Measurements from ENCODE around the gene TRIM9.
"Not testable (repeated sequence)": the region's sequence is repeated elsewhere in the genome, so short reads cannot be mapped to it uniquely, and the experiment has no call there.

The TRIM9 gene

DNA sequence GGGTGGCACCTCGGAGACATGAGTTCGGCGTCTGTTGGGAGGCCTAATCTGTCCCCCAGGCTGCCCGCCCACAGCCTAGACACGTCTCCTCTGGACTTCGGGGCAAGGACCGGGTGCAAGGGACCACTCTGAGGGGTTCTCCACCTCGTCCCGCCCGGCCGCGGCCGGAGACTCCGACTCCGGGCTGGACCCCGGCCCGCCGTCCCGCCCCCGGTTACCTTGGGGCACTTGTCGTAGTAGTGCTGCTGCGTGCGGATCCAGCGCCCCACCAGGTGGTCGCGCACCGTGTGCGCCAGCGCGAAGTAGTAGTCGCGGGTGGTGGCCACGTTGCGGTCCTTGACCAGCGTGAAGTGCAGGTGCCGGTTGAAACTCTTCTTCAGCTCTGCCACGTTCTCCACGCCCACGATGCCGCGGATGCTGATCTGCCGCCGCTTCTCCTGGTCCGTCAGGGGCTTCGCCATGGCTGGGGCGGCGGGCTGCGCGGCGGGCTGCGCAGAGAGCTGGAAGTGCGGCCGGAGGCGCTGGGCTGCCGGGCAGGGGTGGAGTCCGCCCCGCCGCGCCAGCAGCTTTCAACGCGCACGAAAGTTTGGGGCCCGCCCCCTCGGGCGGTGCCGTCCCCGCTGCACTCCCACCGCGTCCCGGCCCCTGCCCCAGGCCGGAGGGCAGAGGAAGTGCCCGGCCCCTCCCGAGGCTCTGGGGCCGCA, 150.8 kb downstream of the TRIM9 start, which contains the start of gene PYGL:
TSS of gene PYGL (minus strand) at position 541 of the 704 bp plus-strand sequence. CDS start at position 461, 80 bp downstream.
- TF ChIP-seq, protein P1, sequence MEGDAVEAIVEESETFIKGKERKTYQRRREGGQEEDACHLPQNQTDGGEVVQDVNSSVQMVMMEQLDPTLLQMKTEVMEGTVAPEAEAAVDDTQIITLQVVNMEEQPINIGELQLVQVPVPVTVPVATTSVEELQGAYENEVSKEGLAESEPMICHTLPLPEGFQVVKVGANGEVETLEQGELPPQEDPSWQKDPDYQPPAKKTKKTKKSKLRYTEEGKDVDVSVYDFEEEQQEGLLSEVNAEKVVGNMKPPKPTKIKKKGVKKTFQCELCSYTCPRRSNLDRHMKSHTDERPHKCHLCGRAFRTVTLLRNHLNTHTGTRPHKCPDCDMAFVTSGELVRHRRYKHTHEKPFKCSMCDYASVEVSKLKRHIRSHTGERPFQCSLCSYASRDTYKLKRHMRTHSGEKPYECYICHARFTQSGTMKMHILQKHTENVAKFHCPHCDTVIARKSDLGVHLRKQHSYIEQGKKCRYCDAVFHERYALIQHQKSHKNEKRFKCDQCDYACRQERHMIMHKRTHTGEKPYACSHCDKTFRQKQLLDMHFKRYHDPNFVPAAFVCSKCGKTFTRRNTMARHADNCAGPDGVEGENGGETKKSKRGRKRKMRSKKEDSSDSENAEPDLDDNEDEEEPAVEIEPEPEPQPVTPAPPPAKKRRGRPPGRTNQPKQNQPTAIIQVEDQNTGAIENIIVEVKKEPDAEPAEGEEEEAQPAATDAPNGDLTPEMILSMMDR (conservative IDR thresholded peaks at IDR 0.05; ENCODE audit: low read depth) = no peak
- POLR2A ChIA-PET (ENCODE audit: low non-redundant PET) = interaction anchor here (0.7 kb wide), 1 partner anchor 11 kb away, joined by 5 read pairs; no protein-coding TSS in a partner anchor
- H3K27ac ChIP-seq = peak within 1 kb of the TSS; percentile 93
- peak; percentile 70 for DNase-seq (ENCODE audit: low spot score)
- CTCF ChIA-PET = interaction anchor here (0.6 to 1.4 kb wide), 5 partner anchors 11 to 689 kb away, joined by 3 to 6 read pairs (median 3); no protein-coding TSS in a partner anchor

DNA sequence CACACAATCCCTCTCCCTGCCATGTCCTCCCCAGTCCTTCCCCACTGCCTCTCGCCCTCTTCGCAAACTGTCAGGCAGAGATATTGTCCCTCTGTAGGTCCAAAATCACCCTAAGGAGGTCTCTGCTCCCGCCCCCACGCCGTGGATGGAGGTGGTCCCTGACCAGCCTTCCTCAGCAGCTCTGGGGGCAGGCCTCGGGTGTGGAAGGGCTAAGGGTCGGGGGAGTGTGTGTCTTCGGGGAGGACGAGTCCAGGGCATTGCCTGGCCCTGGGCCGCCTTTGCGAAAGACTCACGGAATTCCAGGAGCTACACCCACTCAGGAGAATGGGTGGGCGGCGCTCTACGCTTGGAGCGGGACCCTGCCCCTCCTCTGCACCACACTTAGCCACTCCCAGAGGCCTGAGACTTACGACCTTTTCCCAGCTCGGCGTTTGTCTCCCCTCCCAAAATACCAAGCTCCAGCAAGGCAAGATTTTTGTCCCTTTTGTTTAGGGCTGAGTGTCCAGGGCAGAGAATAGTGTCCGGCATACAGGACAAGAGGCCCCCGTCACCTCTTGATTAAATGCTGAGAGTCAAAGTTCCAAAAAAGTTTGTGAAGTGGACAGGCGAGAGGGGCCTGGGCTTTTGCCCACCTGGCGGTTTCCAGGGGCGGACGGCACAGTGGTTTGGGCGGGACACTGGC, 151.5 kb downstream of the TRIM9 start:
- DNase-seq (ENCODE audit: low spot score) = peak; percentile 48
- POLR2A ChIA-PET (ENCODE audit: low non-redundant PET) = no interaction called here
- CTCF ChIA-PET = interaction anchor here (1.4 kb wide), 1 partner anchor 12 kb away, joined by 6 read pairs; no protein-coding TSS in a partner anchor
- peak overlapping the region; percentile 93 for H3K27ac ChIP-seq
- TF ChIP-seq, protein P1 (conservative IDR thresholded peaks at IDR 0.05; ENCODE audit: low read depth) = no peak

DNA sequence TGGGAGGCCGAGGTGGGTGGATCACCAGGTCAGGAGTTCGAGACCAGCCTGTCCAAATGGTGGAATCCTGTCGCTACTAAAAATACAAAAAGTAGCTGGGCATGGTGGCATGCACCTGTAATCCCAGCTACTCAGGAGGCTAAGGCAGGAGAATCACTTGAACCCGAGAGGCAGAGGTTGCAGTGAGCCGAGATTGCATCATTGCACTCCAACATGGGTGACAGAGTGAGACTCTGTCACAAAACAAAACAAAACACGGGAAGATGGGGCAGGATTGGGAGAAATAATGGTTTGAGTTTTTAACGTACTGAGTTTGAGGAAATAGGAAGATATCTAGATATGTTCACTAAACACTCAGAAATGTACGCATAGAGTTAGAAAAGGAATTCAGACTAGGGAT, 153.3 kb downstream of the TRIM9 start:
- POLR2A ChIA-PET (ENCODE audit: low non-redundant PET); DNase-seq (ENCODE audit: low spot score); CTCF ChIA-PET: not testable (repeated sequence)
- H3K27ac ChIP-seq = peak overlapping the region; percentile 14; the same call in 1 of the 2 replicates

DNA sequence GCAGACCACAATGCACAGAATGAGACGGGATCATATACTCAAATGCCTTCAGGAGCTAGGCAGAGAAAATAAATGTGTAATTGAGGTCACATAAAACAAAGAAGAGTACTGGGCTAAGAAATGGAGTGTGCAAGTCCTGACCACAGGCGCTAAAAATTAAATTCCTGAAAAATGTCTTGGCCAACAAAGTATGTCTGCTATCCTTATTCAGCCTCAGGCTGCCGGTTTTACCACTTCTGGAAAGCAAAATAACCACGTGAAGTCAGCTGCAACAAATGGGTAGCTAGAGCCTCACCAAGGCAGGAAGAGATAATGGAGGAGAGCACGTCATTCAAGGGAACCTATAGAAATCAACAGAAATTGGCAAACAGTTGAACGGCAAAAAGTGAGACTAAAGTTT, 153.8 kb downstream of the TRIM9 start:
- no peak for DNase-seq (ENCODE audit: low spot score)
- ChIA-PET POLR2A (ENCODE audit: low non-redundant PET) (no interaction called here), CTCF (interaction anchor here (0.6 to 0.7 kb wide), 2 partner anchors 78 to 79 kb away, joined by 3 to 4 read pairs; no protein-coding TSS in a partner anchor)
- H3K27ac ChIP-seq = peak overlapping the region; percentile 14; the same call in 1 of the 2 replicates
- TF ChIP-seq, protein P1 (conservative IDR thresholded peaks at IDR 0.05; ENCODE audit: low read depth) = no peak

DNA sequence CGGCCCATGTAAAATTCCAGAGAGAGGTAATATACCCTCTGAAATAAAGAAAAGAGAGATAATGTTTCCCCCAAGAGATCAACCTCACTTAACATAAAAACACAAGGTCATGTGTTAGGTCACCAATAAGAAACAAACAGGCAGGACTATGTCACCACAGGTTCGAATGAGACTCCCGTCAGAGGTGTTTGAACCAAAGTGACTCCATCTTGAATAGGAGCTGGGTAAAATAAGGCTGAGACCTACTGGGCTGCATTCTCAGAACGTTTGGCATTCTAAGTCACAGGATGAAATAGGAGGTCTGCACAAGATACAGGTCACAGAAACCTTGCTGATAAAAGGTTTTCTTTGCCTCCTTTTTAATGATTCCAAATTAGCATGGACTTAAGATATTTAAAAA, 157.1 kb downstream of the TRIM9 start:
- CTCF ChIA-PET = no interaction called here
- TF ChIP-seq, protein P1 (conservative IDR thresholded peaks at IDR 0.05; ENCODE audit: low read depth) = no peak
- POLR2A ChIA-PET (ENCODE audit: low non-redundant PET) = no interaction called here
- no peak for DNase-seq (ENCODE audit: low spot score)
- peak overlapping the region; percentile 74 for H3K27ac ChIP-seq

DNA sequence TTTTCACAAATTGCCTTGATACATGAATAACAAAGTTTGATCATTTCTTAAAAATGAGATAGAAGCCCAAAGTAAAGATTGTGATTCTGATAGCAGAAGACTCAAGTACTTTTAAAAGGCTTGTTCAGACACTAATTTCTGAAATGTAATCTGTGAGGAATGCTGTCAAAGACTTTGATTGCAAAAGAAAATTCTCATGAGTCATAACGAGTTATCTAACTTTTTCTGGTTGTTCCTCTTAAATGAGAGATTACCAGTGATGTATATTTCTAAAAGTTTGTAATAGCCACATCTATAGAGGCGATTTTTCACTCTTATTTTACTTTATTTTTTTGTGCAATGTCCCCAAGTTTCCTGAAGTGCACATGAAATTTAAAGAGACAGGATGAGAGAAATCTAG, 157.6 kb downstream of the TRIM9 start:
- POLR2A ChIA-PET (ENCODE audit: low non-redundant PET) = no interaction called here
- H3K27ac ChIP-seq = no peak overlapping the region
- peak; percentile 59 for DNase-seq (ENCODE audit: low spot score)
- CTCF ChIA-PET = no interaction called here
- TF ChIP-seq, protein P1 (conservative IDR thresholded peaks at IDR 0.05; ENCODE audit: low read depth) = no peak

DNA sequence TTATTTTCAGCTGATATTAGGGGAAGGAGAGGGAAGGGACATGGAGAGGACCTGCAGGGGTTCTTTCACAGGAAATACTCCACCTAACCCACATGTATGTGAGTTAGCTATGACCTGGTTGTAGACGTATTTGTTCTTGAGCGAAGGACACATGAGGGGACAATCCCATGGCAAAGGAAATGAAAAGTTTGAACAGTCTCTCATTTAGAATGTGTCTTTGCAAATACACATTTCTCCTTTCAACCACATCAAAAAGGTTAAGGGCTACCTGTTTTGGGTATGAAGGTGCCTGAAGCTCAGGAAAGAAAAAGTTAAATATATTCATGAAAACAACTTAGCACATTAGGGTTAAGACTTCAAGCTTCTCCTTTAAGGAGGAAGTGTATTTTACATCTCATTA, 158.0 kb downstream of the TRIM9 start:
- no peak for DNase-seq (ENCODE audit: low spot score)
- TF ChIP-seq, protein P1 (conservative IDR thresholded peaks at IDR 0.05; ENCODE audit: low read depth) = no peak
- POLR2A ChIA-PET (ENCODE audit: low non-redundant PET) = no interaction called here
- CTCF ChIA-PET = no interaction called here
- peak overlapping the region; percentile 77 for H3K27ac ChIP-seq

Measured in RWPE1 (cell line).